Prostate gland (tissue), 2 donors: ENCODE results near the gene CRTC3.

ENCODE experiments used
- POLR2A ChIP-seq: fragments of 450-650 bp; IDR thresholded peaks from one replicate; pipeline ENCODE4 v1.6.1; 2016; ENCODE audit warnings: antibody characterized with exemption, mild to moderate bottlenecking
- POLR2AphosphoS5 ChIP-seq: sonication (generic); formaldehyde crosslinking; IDR thresholded peaks from one replicate; pipeline ENCODE4 v1.6.1; 2017; ENCODE audit warnings: antibody characterized with exemption
- TF ChIP-seq, protein P1 (sequence below), 4 experiments: fragments of 200-600 bp in 2 of 4; fragments of 450-650 bp in 2 of 4; sonication (generic) in 2 of 4; IDR thresholded peaks; 1 replicate in 3 of 4; 2 replicates in 1 of 4; pipeline ENCODE4 v1.5.1; 2016 to 2019; ENCODE audit warnings: antibody characterized with exemption in 4 of 4, mild to moderate bottlenecking in 2 of 4, moderate library complexity in 2 of 4

DNA sequence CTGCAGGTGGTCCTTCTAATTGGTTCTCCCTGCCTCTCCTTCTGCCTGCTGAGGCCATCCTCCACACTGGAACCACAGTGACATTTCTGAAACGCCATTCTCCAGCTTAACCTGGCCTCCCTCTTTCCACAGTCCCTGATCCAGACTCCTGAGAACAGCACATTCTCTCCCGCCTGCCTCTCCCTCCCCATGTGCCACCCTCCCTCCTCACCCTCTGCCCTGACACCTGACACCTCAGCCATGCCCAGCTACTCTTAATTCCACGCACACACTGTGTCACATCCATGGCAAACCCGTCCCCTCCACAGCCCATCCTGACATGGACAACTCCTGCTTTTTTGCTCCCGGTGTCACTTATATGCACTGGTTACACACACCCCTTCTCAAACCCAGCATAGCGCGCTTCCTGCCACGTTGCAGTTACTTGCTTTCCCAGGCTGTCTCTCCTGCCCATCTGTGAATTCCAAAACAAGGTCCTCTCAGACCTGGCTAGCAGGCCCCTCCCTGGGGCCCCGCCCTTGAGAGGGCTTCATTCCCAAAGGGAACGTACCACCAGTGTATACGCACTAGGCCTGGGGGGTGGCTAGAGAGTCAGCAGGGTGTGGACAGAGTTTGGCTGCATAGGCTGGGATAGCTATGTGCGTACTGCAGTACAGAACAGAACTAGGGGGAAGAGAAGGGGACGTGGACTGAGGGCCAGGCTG lies 94.7 kb downstream of the CRTC3 start:
- TF ChIP-seq POLR2AphosphoS5, result no peak
- TF ChIP-seq, protein P1, sequence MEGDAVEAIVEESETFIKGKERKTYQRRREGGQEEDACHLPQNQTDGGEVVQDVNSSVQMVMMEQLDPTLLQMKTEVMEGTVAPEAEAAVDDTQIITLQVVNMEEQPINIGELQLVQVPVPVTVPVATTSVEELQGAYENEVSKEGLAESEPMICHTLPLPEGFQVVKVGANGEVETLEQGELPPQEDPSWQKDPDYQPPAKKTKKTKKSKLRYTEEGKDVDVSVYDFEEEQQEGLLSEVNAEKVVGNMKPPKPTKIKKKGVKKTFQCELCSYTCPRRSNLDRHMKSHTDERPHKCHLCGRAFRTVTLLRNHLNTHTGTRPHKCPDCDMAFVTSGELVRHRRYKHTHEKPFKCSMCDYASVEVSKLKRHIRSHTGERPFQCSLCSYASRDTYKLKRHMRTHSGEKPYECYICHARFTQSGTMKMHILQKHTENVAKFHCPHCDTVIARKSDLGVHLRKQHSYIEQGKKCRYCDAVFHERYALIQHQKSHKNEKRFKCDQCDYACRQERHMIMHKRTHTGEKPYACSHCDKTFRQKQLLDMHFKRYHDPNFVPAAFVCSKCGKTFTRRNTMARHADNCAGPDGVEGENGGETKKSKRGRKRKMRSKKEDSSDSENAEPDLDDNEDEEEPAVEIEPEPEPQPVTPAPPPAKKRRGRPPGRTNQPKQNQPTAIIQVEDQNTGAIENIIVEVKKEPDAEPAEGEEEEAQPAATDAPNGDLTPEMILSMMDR (IDR thresholded peaks at IDR 0.05), result no peak
- TF ChIP-seq POLR2A, result no peak
